ENCODE results near the gene CDT1.

The CDT1 gene

DNA sequence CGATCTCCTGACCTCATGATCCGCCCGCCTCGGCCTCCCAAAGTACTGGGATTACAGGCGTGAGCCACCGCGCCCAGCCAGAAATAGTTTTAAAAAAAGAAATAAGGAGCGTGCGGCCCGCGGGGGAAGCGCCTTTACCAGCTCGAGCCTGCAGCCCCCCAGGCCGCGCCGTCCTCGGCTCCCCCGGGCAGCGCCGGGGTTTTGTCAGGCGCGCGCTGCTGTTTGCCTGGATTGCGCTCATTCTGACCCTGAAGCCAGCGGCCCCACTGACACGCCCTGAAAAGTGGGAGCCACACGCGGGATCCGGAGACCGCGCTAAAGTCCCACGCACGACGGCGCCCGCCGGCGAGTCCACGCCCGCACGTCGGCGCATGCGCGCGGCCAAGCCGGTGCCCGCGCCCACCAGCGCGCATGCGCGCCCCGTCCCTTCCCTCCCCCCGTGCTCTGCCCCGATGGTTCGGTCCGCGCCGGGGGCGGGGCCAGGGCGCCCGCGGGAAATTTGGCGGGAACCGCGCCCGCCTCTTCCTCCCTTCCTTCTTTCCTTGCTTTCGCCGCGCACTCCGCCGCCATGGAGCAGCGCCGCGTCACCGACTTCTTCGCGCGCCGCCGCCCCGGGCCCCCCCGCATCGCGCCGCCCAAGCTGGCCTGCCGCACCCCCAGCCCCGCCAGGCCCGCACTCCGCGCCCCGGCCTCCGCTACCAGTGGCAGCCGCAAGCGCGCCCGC is at the start of gene CDT1:
CDT1 (plus strand) TSS at position 526 of the 724 bp plus-strand sequence; CDS start at position 569, 43 bp downstream.
- peak; percentile 85 for DNase-seq

DNA sequence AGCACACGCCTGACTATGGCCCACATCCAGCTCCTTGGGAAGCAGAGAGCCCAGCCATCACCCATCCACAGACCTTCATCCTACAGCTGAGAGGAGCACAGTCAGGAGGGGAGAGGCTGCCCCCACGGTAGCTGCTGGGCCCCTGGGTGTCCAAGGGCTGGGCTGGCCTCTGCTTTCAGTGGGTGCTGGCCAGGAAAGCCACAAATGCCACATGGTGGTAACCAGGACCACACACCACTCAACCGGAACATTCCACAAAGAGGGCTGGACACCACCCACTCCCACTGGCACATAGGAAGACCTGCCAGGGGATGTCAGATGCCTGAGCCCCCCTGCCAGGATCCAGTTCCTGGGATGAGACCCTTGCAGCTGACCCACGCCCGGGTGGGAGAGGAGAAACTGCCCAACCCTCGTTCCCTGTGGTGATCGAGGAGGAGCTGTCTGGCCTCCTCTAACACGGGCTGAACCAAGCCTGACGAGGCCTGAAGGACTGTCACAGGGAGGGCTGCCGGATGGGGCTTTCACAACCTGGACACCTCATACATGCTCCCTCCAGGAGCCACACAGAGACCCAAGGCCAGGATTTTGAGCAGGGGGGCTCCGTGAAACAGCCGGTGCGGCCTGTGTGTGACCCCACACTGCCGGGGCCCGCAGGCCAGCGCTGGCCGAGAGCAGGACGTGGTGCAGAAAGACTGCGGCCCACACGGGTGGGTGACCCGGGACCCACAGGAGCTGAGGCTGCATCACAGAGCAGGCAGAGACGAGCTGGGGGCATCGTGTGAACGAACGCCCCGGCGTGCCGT is 49.3 kb upstream of the CDT1 start:
- no peak for DNase-seq

DNA sequence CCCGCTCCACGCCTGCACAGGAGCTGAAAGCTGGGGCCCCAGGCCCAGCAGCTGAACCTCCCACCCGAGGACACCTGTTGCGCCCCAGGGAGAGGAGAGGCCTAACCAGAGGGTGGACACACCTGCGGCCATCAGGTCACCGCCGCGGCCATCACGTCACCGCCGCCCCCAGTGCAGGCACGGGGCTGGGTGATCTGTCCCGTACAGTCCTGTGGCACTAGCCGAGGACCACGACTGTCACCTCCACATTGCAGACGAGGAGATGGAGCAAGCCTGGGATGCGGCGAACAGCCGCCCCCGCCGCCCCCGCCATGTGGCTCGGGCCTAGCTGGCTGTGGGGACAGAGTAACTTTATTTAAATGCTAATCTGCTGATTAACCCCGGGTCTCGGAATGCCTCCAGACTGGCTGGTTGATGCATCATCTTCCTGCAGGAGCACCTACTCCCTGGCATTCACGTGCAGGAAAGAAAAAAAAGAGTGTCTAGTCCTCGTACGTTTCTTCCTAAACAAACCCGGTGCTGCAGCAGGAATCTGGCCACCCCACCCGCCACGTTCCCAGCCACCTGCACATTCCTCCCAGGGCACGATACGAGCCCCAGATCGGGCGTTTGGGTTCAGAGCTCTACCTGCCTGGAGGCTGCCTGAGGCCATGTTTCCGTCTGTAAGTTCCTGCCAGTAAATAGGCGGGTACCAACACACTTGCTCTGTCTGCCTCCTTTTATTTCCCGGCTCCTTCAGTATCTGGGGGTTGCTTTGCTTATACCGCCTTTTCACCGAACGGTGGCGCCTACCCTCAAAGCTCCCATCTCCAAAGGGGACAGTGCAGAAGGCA is 48.5 kb upstream of the CDT1 start:
- DNase-seq = no peak

DNA sequence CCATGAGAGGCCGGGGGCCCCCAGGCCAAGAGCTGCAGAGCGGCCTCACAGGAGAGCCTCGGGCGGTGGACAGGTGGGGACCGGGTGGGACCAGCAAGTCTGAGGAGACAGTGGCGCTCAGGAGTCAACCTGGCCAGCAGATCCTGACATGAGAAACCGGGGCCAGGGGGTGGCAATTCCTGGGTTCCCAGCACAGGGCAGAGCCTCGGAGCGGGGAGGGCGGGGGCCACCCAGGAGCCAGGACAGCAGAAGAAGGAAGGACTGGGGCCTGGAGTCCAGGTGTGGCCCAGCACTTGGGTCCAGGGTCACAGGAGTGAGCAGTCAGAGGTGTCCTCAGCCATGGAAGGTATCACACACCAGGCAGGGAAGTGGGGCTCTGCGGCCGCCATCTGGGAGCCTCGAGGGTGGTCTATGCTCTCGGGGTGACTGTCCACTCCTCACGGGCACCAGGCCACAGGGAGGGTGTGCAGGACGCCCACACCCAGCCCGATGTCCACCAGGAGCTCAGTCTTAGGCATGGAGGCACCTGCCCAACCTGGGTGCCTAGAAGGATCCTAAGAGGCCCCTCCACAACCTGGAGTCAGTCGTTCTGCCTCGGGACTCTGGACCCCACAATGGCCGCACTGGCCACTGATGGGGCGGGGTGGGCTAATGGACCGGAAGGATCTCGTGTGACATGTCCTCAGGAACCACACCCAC is 47.7 kb upstream of the CDT1 start:
- no peak for DNase-seq

DNA sequence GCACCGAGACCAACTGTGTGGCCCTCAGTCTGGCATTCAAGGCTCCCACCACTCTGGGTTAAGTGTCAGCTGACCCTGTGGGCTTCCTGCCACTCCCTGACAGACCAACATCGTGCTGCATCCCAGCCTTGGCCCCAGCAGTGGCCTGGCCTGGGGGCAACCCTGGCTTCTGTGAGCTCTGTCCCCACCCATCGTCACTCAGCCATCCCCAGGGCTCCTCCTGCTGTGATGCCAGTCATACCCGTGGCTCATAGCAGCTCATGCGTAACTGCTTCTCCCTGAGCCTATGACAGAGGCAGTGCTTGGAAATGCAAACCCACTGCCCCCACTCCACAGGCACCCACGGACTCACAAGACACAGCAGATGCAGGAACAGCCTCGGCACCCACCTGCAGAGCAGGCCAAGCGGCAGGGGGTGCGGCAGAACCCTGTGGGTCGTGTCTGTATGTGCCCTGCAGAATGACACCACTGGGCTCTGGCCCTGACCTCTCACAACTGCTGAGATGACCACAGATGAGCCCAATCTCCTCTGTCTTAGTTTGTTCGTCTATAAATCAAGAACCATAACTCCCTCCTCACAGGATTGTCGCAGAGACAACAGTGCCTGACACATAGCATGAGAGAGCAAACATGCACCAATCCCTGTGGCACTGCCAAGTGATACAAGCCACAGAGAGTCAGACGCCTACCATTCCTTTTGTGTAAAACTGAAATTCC is 45.2 kb upstream of the CDT1 start:
- DNase-seq = no peak

DNA sequence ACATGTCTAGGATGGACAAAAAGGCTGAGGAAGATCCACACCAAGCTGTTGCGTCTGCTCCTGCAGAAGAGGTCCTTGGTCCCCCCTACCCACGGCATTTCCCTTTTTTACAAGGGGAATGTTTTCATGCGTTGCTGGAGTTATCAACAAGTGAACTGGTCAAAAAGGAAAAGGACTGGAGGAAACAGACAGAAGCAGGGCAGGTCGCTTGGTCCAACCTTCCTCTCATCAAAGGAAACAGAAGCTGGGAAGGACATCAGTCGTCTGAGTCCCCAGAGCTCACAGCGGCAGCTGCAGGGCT is 44.7 kb upstream of the CDT1 start:
- no peak for DNase-seq

DNA sequence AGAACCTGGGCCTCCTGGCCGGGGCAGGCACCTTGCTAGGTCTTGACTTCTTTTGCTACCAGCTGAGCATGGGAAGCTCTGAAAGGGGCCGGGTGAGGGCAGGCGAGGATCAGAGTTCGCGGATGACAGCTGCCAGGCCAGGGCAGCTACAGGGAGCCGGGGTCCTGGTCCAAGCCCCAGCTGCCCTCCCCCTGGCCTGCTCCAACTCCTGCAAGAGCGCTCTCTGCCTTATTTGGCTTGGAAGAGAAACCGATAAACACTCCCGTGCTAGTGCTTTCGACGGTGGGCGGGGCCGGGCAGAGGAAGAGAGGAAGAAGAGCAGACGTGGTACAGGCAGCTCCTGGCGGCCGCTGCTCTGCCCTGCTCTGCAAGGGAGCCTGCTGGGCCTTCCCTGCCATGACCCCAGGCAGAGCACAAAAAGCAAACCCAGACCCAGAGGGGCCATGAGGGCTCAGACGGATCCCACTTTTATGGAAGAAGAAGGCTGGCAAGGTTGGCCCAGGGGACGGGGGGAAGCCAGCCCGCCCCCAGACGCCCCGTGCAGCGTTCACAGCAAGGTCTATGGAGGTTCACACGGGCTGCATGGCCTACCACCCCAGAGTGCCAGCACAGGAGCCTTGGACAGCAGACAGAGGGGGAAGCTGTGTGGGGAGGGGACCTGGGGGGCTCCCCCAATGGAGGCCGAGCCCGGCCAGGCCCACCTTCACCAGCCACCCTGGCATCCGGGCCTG is 44.2 kb upstream of the CDT1 start:
- peak; percentile 55 for DNase-seq

DNA sequence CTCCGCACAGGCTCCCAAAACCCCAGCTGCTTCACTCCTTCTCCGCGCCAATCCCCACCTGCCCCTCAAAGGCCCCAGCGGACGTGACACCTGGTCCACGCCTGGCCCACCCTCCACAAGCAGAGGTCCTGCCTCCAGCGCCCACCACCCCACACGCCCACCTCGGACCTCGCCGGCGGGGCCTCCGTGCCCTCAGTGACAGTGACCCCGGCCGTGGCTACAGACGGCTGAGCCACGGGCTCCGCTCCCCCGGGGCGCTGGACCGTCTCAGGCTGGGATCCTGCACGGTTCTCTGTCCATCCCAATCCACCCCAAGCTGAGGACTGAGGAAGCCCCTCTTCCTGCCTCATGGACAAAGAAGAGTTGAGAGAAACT is 43.6 kb upstream of the CDT1 start:
- DNase-seq = no peak

DNA sequence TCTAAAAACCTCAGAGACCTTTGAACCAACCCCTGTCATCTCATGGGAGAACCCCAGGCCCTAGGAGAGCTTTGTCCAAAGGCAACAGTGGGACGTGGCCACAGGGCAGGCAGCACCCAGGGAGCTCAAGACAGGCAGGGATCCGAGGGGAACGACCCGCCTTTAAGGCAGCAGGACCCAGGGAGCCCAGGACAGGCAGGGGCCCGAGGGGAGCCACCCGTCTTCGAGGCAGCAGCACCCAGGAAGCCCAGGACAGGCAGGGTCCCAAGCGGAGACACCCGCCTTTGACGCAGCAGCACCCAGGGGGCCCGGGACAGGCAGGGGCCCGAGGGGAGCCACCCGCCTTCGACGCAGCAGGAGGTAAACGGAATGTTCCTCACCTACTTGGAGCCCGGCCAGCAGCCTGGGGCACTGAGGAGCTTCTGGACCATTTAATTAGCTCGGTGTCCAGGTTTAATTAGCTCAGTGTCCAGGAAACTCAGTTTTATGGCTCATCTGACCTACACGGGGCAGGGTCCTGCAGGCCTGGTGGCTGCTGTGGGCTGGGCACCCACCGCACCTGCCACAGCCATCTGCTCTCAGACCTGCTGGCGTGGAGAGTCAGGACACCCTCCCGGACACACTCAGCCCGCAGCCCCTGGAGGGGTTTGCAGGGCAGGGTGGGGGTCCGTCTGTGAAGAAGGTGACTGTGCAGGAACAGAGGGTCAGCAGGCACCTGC is 43.0 kb upstream of the CDT1 start:
- DNase-seq = no peak

DNA sequence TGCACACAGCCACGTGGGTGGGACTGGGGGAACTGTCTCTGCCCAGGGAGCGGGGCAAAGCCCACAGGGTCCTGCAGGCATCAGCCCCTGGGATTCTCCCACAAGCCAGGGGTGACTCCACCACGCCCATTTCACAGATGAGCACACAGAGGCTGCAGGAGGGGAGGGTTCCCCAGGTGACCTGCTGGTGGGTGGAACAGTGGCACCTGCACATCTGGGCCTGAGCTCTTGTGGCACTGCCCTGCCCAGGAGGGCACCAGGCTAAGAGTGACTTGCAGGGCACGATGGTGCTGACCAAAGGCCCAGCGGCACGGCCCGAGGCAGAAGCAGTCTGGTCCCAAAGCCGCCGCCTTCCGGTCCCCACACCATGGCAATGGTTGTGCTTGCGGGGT is 42.5 kb upstream of the CDT1 start:
- no peak for DNase-seq

DNA sequence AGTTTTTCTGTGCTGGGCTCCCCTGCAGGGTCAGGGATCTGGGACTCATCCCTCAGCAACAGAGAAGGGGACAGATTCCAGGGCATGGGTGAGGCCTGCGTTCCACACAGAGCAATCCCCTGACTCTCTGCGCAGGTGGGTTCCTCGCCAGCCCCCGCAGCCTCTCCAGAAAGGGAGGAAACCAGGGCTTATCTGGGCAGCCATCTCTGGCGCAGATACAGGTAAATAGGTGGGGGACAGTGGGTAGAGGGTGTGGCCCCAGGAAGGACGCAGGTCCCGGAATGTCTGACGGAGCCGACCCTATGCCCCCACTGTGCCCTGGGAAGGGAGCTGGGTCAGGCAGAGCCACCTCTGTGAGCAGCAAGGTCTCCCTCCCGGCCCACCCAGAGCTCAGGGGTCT is 41.8 kb upstream of the CDT1 start:
- no peak for DNase-seq

DNA sequence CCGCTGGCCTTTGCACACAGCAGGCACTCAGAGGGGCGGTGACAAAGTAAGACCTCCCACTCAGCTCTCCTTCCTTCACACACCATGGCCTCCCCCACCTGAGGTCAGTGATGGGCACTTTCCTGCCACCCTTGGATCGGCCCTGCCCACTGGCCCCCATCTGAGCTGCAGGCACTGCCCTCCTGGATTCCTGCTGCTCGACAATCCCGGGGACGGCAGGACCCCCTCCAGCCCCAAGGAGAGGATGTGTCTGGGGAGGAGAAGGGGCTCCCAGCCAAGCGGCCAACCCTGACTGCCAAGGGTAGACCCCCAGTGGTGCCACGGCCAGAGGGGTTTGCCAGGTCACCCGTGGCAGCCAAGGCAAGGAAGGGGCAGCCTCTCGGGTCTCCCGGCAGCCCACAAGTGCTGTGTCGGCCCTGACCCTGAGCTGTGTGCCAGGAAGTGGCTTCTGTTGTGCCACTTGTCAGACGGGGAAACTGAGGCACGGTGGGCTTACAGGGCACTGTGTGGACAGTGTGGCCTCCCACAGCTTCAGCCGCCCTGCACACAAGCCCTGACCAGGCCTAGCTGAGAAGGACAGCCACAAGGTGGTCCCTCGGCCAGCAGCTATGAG is 41.2 kb upstream of the CDT1 start:
- no peak for DNase-seq

DNA sequence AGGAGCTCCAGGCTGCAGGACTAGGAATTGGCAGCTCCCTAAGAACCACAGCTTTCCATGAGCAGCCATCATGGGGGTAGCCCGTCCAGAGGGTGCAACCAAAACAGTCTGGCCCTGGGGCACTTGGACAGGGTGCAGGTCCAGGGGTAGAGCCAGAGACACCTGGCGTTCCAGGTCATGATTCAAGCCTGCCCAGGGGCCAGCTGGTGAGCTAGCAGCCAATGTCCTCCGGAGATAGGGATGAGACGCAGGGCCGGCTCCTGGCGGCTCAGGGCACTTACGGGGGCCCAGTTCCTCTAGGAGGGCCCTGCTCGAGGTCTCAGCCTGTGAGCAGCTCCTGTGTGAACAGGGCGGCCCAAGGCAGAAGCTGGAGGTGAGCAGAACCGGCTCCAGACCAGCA is 40.6 kb upstream of the CDT1 start:
- no peak for DNase-seq

DNA sequence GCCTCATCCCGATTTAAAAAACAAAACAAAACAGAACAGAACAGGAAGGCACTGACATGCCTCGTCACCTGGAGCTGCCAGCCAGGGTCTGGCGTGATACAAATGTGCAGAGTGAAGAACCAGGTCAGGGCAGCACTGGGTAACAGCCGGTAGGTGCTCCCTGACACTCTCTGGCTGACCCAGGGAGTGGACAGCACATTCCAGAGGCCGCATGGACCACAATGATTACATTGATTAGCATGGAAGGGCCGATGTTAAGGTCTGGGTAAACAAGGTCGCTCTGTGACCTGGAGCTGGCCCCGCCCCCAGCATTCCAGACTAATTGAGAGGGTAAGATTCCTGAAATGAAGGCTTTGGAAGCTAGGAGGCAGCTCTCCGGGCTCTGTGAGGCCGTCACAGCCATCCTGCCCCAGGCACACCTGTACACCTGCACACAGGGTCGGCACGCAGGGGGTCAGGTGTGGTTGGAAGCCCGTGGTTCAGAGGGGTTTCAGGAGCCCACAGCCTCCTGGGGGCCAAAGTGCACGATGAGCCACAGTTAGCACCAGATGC is 40.0 kb upstream of the CDT1 start:
- DNase-seq = no peak

DNA sequence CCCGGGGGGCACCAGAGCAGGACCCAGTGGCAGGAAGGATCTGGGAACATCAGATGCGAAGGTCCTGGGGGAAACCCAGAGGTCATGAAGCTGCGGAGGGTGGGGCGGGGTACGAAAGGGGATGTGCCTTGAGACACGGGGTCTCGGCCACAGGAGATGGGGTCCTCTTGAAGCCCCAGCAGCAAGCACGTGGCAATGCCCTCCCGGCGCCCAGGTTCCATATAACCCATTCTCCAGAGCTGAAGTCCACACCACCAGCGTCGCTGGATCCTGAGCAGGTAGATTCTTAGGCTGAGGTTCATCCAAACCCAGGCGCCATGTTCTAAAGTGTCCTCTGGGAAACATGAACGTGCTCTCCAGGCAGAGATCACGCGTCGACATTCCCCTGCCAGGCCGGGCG is 39.5 kb upstream of the CDT1 start:
- no peak for DNase-seq

DNA sequence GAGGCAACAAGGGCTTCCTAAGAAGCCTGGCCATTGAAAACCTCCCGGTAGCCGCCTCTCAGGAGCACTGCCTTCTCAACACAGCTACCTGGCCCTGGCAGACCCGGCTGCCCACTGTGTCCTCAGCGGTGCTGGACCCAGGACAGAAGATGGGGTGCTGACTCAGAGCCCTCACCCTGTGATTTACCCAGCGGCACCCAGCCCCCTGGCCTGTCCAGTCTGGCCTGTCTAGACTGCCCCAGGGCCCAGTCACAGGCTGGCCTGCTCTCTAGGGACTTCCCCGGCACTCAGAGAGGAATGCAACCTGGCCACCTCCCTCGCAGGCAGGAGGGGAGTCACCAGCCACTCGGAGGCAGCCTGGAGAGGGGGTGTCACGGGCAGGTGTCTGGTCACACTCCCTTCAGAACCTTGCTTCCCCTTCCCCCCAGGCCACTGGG is 38.7 kb upstream of the CDT1 start:
- no peak for DNase-seq

DNA sequence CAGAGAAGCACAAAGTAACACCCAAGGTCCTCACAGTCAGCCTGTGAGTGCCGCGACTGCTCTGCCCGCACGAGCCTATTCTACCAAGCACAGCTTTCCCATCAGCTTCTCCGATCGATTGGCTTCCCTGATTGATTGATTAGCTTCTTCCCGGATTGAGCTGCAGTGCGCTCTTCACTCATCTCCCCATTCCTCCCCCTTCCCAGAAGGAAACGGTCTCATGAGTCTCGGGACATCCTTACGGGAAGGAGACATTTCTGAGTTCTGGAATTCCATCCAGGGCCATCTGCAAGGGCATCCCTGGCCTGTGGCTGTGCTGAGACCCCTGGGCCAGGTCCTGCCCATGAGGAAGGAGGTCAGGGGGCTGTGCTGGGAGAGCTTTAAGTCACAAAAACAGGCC is 36.6 kb upstream of the CDT1 start:
- DNase-seq = no peak

DNA sequence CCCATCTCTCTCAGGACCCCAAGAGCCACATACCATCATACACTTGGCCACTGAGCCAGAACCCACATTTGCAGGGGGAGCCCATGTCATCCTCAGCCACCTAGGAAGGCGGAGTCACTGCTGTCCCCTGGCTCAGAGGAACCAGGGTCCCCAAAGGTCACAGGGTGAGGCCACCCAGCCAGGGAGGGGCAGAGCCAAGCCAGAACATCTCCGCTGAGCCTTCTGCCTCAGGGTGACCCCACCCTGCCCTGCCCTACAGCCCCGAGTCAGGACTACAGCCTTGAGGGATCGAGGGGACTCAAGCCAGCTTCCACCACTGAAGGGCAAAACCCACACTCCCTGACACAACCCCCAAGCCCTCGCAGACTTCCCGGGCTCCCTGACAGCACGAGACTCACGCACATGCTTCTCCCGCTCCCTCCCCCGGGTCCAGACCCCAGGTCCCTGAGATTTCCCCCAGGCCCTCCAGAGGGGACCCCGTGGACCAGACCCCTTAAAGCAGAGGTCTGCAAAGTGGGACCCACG is 36.0 kb upstream of the CDT1 start:
- no peak for DNase-seq

DNA sequence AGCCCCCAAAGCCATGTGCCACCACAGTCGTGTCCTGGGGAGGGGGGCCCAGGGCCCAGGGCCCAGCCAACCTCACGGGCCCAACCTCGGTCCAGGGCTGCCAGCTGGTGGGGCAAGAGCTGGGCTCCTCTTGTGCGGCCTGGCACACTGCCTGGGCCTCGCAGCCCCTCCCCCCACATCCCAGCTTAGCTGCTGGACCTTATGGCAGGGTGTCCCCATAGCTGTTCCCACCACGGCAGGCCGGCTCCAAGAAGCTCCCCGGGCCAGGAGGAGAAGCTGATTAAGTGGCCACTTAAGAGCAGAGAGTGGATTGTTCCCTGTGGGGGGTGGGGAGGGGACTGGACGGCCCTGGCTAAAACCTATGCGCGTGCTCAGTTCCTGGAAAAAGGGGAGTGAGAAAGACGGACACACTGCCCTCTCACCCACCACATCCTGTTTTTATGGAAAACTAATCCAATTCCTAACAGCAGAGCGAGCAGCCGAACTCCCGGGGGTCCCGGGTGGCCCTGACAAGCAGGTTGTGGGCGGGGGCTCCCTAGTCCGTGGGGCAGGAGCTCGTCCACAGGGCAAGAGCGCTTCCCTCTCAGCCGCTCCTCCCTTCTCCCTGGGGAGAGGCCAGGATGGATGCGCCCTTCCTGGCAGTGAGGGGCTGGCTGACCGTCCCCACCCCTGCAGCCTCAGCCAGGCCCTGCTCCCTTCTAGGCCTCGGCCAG is 35.4 kb upstream of the CDT1 start:
- DNase-seq = no peak
